ENCODE data around the gene PCGF1. TPM values are rescaled to one million over a fixed set of nuclear protein-coding genes. Genes with fewer than 3 reads are reported as not detected.

Gene PCGF1
- total and polyA plus RNA-seq, 2 of the 4 experiments (the other 2 are of a cell fraction), result 23.4 to 31.4 TPM

DNA sequence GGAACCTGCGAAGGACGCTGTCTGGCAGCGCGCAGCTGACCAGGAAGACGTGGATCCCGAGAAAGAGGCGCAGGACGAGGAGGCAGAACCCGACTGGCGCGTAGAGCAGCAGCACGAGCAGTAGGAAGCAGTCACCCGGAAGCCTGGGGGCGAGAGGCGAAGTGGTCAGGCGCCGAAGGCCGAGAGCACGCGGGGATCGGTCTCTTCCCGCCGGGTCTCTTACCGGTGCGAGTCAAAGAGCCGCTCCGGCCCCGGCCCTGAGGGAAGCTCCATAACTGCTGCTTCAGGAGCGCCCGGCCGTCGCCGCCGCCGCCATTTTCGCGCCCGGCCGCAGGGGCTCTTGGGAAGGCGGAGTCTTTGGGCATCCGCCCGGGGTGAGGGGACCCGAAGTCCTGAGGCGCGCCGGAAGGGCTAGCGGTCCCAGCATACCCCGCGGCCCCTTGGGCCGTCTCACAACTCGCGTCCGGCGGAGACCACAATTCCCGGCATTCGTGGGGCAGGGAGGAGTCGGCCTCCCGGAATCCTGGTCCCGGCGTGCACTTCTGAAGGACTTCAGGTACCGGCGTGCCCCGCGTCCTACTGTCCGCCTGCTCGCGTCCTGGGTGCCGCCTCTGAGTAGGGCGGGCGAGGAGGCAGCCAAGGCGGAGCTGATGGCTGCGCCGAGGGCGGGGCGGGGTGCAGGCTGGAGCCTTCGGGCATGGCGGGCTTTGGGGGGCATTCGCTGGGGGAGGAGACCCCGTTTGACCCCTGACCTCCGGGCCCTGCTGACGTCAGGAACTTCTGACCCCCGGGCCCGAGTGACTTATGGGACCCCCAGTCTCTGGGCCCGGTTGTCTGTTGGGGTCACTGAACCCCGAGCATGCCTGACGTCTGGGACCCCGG, 22.1 kb upstream of the PCGF1 start, which contains the start of the genes AUP1 and HTRA2:
AUP1 (minus strand) TSS at position 350 of the 882 bp plus-strand sequence; CDS start at position 273, 77 bp downstream.
HTRA2 (plus strand) TSS at position 577 of the 882 bp plus-strand sequence; CDS start at position 651, 74 bp downstream.
- Histone ChIP-seq H2BK20ac (ENCODE audit: low read depth, low read length) (no peak within 1 kb of the TSS; the same call in 1 of the 2 replicates), H2BK120ac (ENCODE audit: low read depth, low read length) (peak within 1 kb of the TSS; percentile 77), H3K27me3 (ENCODE audit: control insufficient read depth, insufficient read depth, low read length) (no peaks in the 10 kb centered on the region), H4K8ac (ENCODE audit: low read depth in 2 of 2, low read length in 2 of 2) (peak within 1 kb of the TSS; percentile 78 to 95), H3K4ac (ENCODE audit: low read depth, low read length) (peak within 1 kb of the TSS; percentile 90), H3K4me2 (ENCODE audit: low read depth, low read length) (peak within 1 kb of the TSS; percentile 95), H2BK15ac (ENCODE audit: low read depth, low read length) (peak within 1 kb of the TSS; percentile 10; the same call in 1 of the 3 replicates), H3K79me1 (ENCODE audit: low read depth in 1 of 2, low read length in 2 of 2) (peaks cover 32 to 57% of the 10 kb centered on the region in 2 experiments), H2BK5ac (ENCODE audit: low read depth, low read length, poor library complexity, severe bottlenecking) (peak within 1 kb of the TSS; percentile 88), H3K36me3 (ENCODE audit: control insufficient read depth, insufficient read depth, low read length) (peaks cover 44% of the 10 kb centered on the region), H3K9me3 (ENCODE audit: control insufficient read depth, insufficient read depth, low read length) (no peaks in the 10 kb centered on the region), H4K91ac (ENCODE audit: insufficient read depth, low read depth, low read length) (peak within 1 kb of the TSS; percentile 79), H4K20me1 (ENCODE audit: insufficient read depth, low read length) (peaks cover 13% of the 10 kb centered on the region), H3K4me1 (ENCODE audit: control insufficient read depth, insufficient read depth, low read length) (peaks cover 12% of the 10 kb centered on the region), H3K18ac (ENCODE audit: low read depth, low read length) (peak within 1 kb of the TSS; percentile 9), H3K14ac (replicated peaks; ENCODE audit: low read depth, low read length) (peak within 1 kb of the TSS; percentile 97), H3K23ac (ENCODE audit: low read depth, low read length) (peak within 1 kb of the TSS; percentile 92), H4K5ac (ENCODE audit: low read depth, low read length) (peak within 1 kb of the TSS; percentile 55), H3K4me3 (ENCODE audit: insufficient read depth, low read depth, low read length) (peak within 1 kb of the TSS; percentile 93), H2AK5ac (ENCODE audit: low read depth, low read length) (peak within 1 kb of the TSS; percentile 96), H2AFZ (replicated peaks; ENCODE audit: low read length, poor library complexity) (peak within 1 kb of the TSS; percentile 99), H3K9ac (ENCODE audit: low read depth, low read length) (peak within 1 kb of the TSS; percentile 93), H3K27ac (ENCODE audit: insufficient read depth, low read length) (peak within 1 kb of the TSS; percentile 85), H3K9me1 (ENCODE audit: insufficient read depth, low read length) (peaks cover 19% of the 10 kb centered on the region), H2AK9ac (replicated peaks; ENCODE audit: low read depth, low read length, poor library complexity) (peak within 1 kb of the TSS; percentile 100), H3K56ac (ENCODE audit: extremely low read depth, insufficient read depth, low read length) (peak within 1 kb of the TSS; percentile 92)
- dilution Hi-C loops (cut with HindIII; ENCODE audit: low sequenced_read_pairs, unreplicated experiment), result no loop called here
- intact Hi-C loops (cut with micrococcal nuclease), result loop anchor here (1.0 to 2.0 kb wide), 3 partner anchors 46 to 58 kb away; partner anchors contain the start of gene TTC31
- in situ Hi-C loops (cut with MboI; ENCODE audit: low sequenced_read_pairs), result no loop called here
- WGBS, 2 experiments (ENCODE audit: extremely low coverage in 2 of 2, insufficient read length in 1 of 2), result 0% methylated on average over 42 of the region's 87 CpGs; no CpG with 5 or more reads in 1 of the 2 experiments
- ChIA-PET CTCF (interaction anchor here (0.6 kb wide), 1 partner anchor 55 kb away, joined by 4 read pairs; no protein-coding TSS in a partner anchor), POLR2A (ENCODE audit: unreplicated experiment) (interaction anchor here (0.5 to 0.6 kb wide), 2 partner anchors 56 to 121 kb away, joined by 4 read pairs; no protein-coding TSS in a partner anchor)
- DNase-seq (peak; percentile 99), ATAC-seq (ENCODE audit: low read depth) (peak; percentile 93)
- BruUV-seq (replicated peaks), result no TSS peak
- TF ChIP-seq, protein P1, sequence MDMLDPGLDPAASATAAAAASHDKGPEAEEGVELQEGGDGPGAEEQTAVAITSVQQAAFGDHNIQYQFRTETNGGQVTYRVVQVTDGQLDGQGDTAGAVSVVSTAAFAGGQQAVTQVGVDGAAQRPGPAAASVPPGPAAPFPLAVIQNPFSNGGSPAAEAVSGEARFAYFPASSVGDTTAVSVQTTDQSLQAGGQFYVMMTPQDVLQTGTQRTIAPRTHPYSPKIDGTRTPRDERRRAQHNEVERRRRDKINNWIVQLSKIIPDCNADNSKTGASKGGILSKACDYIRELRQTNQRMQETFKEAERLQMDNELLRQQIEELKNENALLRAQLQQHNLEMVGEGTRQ (IDR thresholded peaks at IDR 0.05; ENCODE audit: low read depth, low read length), result no peak
- no peak for TF ChIP-seq CEBPB (IDR thresholded peaks at IDR 0.05; ENCODE audit: low read depth, low read length)
- 0 out of 2 replicates have a peak, but pooled peaks have one; percentile 13 for TF ChIP-seq BHLHE40 (IDR thresholded peaks at IDR 0.05; ENCODE audit: low read depth, low read length)
- no peak for TF ChIP-seq CHD1 (IDR thresholded peaks at IDR 0.05; ENCODE audit: low read depth, low read length)
- no peak for TF ChIP-seq FOS (IDR thresholded peaks at IDR 0.05; ENCODE audit: low read depth, low read length)
- peak; percentile 67; the same call in 1 of the 2 replicates for TF ChIP-seq MAZ (IDR thresholded peaks at IDR 0.05; ENCODE audit: borderline replicate concordance, low read depth, low read length)
- TF ChIP-seq, protein P2, sequence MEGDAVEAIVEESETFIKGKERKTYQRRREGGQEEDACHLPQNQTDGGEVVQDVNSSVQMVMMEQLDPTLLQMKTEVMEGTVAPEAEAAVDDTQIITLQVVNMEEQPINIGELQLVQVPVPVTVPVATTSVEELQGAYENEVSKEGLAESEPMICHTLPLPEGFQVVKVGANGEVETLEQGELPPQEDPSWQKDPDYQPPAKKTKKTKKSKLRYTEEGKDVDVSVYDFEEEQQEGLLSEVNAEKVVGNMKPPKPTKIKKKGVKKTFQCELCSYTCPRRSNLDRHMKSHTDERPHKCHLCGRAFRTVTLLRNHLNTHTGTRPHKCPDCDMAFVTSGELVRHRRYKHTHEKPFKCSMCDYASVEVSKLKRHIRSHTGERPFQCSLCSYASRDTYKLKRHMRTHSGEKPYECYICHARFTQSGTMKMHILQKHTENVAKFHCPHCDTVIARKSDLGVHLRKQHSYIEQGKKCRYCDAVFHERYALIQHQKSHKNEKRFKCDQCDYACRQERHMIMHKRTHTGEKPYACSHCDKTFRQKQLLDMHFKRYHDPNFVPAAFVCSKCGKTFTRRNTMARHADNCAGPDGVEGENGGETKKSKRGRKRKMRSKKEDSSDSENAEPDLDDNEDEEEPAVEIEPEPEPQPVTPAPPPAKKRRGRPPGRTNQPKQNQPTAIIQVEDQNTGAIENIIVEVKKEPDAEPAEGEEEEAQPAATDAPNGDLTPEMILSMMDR (conservative IDR thresholded peaks at IDR 0.05; ENCODE audit: low read depth, low read length), result no peak
- TF ChIP-seq MXI1 (IDR thresholded peaks at IDR 0.05; ENCODE audit: borderline replicate concordance, low read depth, low read length), result peak; percentile 93
- TF ChIP-seq RCOR1 (IDR thresholded peaks at IDR 0.05; ENCODE audit: insufficient replicate concordance, low read length), result no peak
- TF ChIP-seq, protein P3, sequence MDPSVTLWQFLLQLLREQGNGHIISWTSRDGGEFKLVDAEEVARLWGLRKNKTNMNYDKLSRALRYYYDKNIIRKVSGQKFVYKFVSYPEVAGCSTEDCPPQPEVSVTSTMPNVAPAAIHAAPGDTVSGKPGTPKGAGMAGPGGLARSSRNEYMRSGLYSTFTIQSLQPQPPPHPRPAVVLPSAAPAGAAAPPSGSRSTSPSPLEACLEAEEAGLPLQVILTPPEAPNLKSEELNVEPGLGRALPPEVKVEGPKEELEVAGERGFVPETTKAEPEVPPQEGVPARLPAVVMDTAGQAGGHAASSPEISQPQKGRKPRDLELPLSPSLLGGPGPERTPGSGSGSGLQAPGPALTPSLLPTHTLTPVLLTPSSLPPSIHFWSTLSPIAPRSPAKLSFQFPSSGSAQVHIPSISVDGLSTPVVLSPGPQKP (IDR thresholded peaks at IDR 0.05; ENCODE audit: borderline replicate concordance, low read depth, low read length), result no peak
- no peak for TF ChIP-seq SMC3 (IDR thresholded peaks at IDR 0.05; ENCODE audit: low read depth, low read length)
- no peak; the same call in 1 of the 2 replicates for TF ChIP-seq NFE2L2 (IDR thresholded peaks at IDR 0.05; ENCODE audit: low read depth, low read length)
